Thymus (tissue), 11 donors: ENCODE measurements around the gene FTO. TPM values are rescaled to one million over a fixed set of nuclear protein-coding genes. Genes with fewer than 3 reads are reported as not detected.
A peak's percentile ranks its signal among the peaks of the same experiment; 100 is the strongest.
"Not testable (repeated sequence)": the region's sequence is repeated elsewhere in the genome, so short reads cannot be mapped to it uniquely, and the experiment has no call there.

Source experiments
- DNase-seq, 9 donors: peaks; one replicate each; pipeline ENCODE4 v3.0.0-alpha.2; 2013; ENCODE audit warnings: low spot score in 9 of 9, low read depth in 6 of 9, missing footprints in 1 of 9
- H3K27ac ChIP-seq, 2 donors: one replicate each; pipeline ENCODE4 v1.5.1; 2013; ENCODE audit warnings: control low read depth in 1 of 2, low read depth in 1 of 2, low read length in 1 of 2, mild to moderate bottlenecking in 1 of 2, moderate library complexity in 1 of 2
- H3K27me3 ChIP-seq, 2 donors: one replicate each; pipeline ENCODE4 v1.5.1; 2013; ENCODE audit warnings: low read length in 1 of 2; ENCODE audit not compliant: control insufficient read depth in 2 of 2, insufficient read depth in 1 of 2
- H3K36me3 ChIP-seq, 2 donors: one replicate each; pipeline ENCODE4 v1.5.1; 2013; ENCODE audit warnings: low read length in 1 of 2, mild to moderate bottlenecking in 1 of 2, moderate library complexity in 1 of 2; ENCODE audit not compliant: control insufficient read depth in 2 of 2, insufficient read depth in 2 of 2
- H3K4me1 ChIP-seq, 2 donors: one replicate each; pipeline ENCODE4 v1.5.1; 2013; ENCODE audit warnings: low read length in 2 of 2; ENCODE audit not compliant: control insufficient read depth in 2 of 2, insufficient read depth in 2 of 2
- H3K4me3 ChIP-seq, 2 donors: one replicate each; pipeline ENCODE4 v1.5.1; 2013; ENCODE audit warnings: low read length in 2 of 2, control low read depth in 1 of 2, mild to moderate bottlenecking in 1 of 2
- H3K9me3 ChIP-seq, 2 donors: one replicate each; pipeline ENCODE4 v1.5.1; 2013; ENCODE audit warnings: low read length in 1 of 2, mild to moderate bottlenecking in 1 of 2; ENCODE audit not compliant: control insufficient read depth in 2 of 2, insufficient read depth in 1 of 2
- WGBS: extraction: QIAGEN DNeasy Blood & Tissue Kit; methylation state at CpG from one replicate; pipeline ENCODE4 v1.1.7; 2013; 5-methylcytosine and 5-hydroxymethylcytosine counted together
- polyA plus RNA-seq: library from polyadenylated mRNA; stranded (reverse); fragments of 200-250 nt; gene quantifications from one replicate; pipeline ENCODE4 v1.2.3, GENCODE V29; 2013
- total RNA-seq: library from RNA; stranded (reverse); fragments of 120-200 nt; gene quantifications from one replicate; pipeline ENCODE4 v1.2.4, GENCODE V29; 2013
- donor health status: healthy.

FTO gene
- total and polyA plus RNA-seq, 2 donors, result 13.7 to 34.5 TPM

- 99% methylated on average over 1 of the region's 1 CpG for WGBS
- DNase-seq, result no peak
- Histone ChIP-seq H3K36me3 (no peaks in the 10 kb centered on the region), H3K9me3 (no peaks in the 10 kb centered on the region), H3K4me1 (no peaks in the 10 kb centered on the region), H3K27me3 (no peaks in the 10 kb centered on the region), H3K27ac (no peak overlapping the region), H3K4me3 (no peak overlapping the region)
These were observed 25.8 kb upstream of the FTO start for GRCh38 chr16:53678155-53678554.

DNA sequence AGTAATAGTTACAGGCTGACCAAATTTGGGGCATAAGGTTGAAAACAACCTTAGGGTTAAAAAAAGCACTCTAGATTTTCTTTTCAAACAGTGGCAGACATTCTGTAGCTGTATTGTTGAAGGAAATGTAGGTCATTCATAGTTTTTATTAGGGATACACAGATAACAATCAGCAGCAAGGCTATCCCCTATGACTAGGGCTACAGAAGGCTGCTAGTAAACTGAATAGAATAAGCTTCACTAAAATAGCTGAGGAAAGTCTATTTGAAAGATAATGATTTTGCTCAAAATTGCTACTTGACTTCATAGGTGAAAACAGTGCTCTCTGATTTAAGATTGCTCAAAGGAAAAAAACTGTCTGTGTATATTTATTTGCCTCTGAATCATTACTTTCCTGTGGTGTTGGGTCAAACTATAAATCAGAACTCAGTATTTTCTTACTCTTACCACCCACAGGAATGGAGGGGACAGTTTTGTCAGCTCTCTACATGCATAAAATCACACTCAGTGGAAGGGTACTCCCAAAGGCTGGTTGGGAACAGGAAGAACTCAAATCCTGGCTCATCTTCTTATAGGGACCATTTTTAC is 25.1 kb upstream of the FTO start:
- Histone ChIP-seq H3K27ac (no peak overlapping the region), H3K9me3 (no peaks in the 10 kb centered on the region), H3K4me3 (no peak overlapping the region), H3K27me3 (no peaks in the 10 kb centered on the region), H3K4me1 (no peaks in the 10 kb centered on the region), H3K36me3 (no peaks in the 10 kb centered on the region)
- no peak for DNase-seq

GRCh38 chr16:53680756-53681155 is 23.2 kb upstream of the FTO start:
- Histone ChIP-seq H3K27ac (no peak overlapping the region), H3K4me1 (no peaks in the 10 kb centered on the region), H3K4me3 (no peak overlapping the region), H3K27me3 (no peaks in the 10 kb centered on the region), H3K36me3 (no peaks in the 10 kb centered on the region), H3K9me3 (no peaks in the 10 kb centered on the region)
- WGBS, result 98% methylated on average over 2 of the region's 2 CpGs
- no peak for DNase-seq

GRCh38 chr16:53681354-53681753 is 22.6 kb upstream of the FTO start:
- Histone ChIP-seq H3K4me1 (no peaks in the 10 kb centered on the region), H3K27me3 (no peaks in the 10 kb centered on the region), H3K4me3 (no peak overlapping the region), H3K9me3 (no peaks in the 10 kb centered on the region), H3K36me3 (no peaks in the 10 kb centered on the region), H3K27ac (no peak overlapping the region)
- 76% methylated on average over 2 of the region's 2 CpGs for WGBS
- DNase-seq, result no peak

DNA sequence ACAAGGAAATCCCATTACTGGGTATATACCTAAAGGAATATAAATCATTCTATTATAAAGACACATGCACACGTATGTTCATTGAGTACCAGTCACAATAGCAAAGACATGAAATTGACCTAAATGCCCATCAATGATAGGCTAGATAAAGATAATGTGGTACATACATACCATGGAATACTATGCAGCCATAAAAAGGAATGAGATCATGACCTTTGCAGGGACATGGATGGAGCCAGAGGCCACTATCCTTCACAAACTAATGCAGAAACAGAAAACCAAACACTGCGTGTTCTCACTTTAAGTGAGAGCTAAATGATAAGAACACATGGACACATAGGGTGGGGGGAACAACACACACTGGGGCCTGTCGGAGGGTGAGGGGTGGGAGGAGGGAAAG is 18.6 kb upstream of the FTO start:
- not testable (repeated sequence) for H3K27me3 ChIP-seq, H3K36me3 ChIP-seq, DNase-seq, H3K9me3 ChIP-seq, H3K4me1 ChIP-seq, H3K4me3 ChIP-seq, H3K27ac ChIP-seq
- WGBS, result 98% methylated on average over 3 of the region's 3 CpGs

DNA sequence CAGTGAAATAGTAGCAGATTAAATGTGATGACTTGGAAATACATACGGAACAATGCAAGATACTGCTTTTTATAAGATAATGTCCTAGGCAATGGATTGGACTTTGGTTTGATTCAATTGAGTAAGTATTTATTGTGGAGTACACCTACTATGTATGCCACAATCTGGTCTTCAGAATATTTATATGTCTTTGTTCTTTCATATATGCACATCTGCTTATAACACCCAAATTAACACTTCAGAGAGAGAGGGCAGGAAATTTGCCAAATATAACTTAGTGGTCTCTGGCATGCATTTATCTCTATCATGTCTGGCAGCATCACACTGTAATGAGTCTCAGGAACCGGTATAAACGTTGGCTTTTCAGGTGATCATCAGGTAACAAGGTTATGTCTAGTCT is 17.2 kb upstream of the FTO start:
- Histone ChIP-seq H3K4me1 (no peaks in the 10 kb centered on the region), H3K4me3 (no peak overlapping the region), H3K27me3 (no peaks in the 10 kb centered on the region), H3K27ac (no peak overlapping the region), H3K9me3 (no peaks in the 10 kb centered on the region), H3K36me3 (no peaks in the 10 kb centered on the region)
- 93% methylated on average over 3 of the region's 3 CpGs for WGBS
- no peak for DNase-seq

- H3K4me3 ChIP-seq, result no peak overlapping the region
- WGBS, result 98% methylated on average over 3 of the region's 3 CpGs
- H3K27ac ChIP-seq, result no peak overlapping the region
- H3K27me3 ChIP-seq, result no peaks in the 10 kb centered on the region
- no peaks in the 10 kb centered on the region for H3K4me1 ChIP-seq
- no peaks in the 10 kb centered on the region for H3K36me3 ChIP-seq
- no peaks in the 10 kb centered on the region for H3K9me3 ChIP-seq
- DNase-seq, result no peak
These were observed 14.3 kb upstream of the FTO start for GRCh38 chr16:53689636-53690035.

GRCh38 chr16:53690771-53691170 is 13.2 kb upstream of the FTO start:
- Histone ChIP-seq H3K4me3 (no peak overlapping the region), H3K36me3 (no peaks in the 10 kb centered on the region), H3K9me3 (no peaks in the 10 kb centered on the region), H3K4me1 (no peaks in the 10 kb centered on the region), H3K27me3 (no peaks in the 10 kb centered on the region), H3K27ac (no peak overlapping the region)
- WGBS, result 87% methylated on average over 2 of the region's 2 CpGs
- DNase-seq, result peak in 5 of 9 donors; percentile 19 to 54 (median 25)

- H3K27ac ChIP-seq, result no peak overlapping the region
- H3K4me1 ChIP-seq, result no peaks in the 10 kb centered on the region
- 97% methylated on average over 5 of the region's 5 CpGs for WGBS
- no peaks in the 10 kb centered on the region for H3K36me3 ChIP-seq
- no peaks in the 10 kb centered on the region for H3K27me3 ChIP-seq
- H3K4me3 ChIP-seq, result no peak overlapping the region
- H3K9me3 ChIP-seq, result no peaks in the 10 kb centered on the region
- DNase-seq, result no peak
These were observed 11.8 kb upstream of the FTO start for GRCh38 chr16:53692146-53692545.

GRCh38 chr16:53693320-53693719 is 10.6 kb upstream of the FTO start:
- Histone ChIP-seq H3K9me3 (no peaks in the 10 kb centered on the region), H3K4me1 (no peaks in the 10 kb centered on the region), H3K27ac (no peak overlapping the region), H3K36me3 (no peaks in the 10 kb centered on the region), H3K4me3 (no peak overlapping the region), H3K27me3 (no peaks in the 10 kb centered on the region)
- WGBS, result 96% methylated on average over 5 of the region's 5 CpGs
- DNase-seq, result no peak
